HG03025 (cell line): ENCODE results near the gene MAGI1.
"Not testable (repeated sequence)": the region's sequence is repeated elsewhere in the genome, so short reads cannot be mapped to it uniquely, and the experiment has no call there.

Experiments used
- ATAC-seq: cut with Tn5 transposase; IDR thresholded peaks from one replicate; pipeline ENCODE4 v1.9.1; 2021; ENCODE audit warnings: mild to moderate bottlenecking, moderate library complexity; ENCODE audit not compliant: unreplicated experiment, low FRiP score

Gene MAGI1

DNA sequence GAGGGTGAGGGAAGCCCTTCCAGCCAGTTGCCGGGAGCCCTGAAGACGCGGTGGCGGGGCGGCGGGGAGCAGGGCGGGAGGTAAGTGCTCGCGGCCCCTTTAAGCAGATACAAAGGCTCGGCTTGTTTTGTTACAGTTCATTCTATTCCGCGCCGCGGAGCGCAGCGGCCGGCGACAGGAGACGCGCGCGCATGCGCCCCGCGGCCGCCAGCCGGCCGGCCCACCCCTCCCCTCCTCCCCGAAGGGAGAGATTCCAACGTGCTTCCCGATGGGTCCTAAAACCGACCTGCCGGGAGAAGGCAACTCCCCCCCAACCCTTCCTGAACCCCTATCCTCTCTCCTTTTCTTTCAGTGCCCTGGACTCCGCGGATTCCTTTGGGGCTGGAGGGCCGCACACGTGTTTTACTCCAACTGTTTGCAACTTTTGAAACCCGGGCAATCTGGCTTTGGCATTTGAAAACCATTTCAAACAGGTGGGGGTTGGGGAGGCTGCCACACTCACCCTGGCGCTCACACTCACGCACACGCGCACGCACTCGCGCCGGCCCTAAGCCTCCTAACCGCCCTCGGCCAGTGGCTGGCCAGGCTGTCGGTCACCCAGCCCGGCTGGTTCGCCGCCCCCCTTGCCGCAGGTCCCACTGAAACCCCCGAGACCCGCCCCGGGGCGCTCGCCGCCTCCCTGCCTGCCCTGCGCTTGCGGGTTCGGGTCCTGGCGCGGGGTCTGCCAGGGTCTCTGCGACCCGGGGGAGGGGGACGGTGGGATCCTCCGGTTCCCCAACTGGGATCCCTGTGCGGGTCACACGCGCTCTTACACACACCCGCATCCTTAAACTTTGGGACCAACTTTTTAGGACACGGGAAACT, at the start of gene MAGI1:
Gene MAGI1, minus strand, starts transcription at position 193 of the 864 bp plus-strand sequence. CDS start 610 bp downstream, outside the sequence.
- ATAC-seq = peak; percentile 73

DNA sequence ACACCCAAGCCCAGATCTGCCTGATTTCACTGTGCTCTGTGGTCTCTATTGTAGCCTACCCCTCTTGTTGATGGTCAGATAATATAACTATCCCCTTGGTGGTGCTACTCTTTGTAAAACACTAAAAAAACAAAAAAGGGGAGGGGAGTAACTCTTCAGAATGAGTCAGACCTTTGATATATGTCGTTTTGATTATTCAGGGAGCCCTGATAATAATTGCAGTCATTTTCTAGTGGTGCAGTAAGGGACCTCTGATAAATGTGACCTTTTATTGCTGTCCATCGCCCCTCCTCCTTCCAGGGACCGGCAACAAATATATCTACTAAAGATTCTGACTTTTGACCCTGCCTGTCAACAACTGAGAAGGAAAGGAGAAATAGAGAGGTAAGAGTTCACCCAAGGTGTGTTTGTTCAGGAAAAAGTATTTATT, 45.1 kb upstream of the MAGI1 start:
- ATAC-seq = no peak

DNA sequence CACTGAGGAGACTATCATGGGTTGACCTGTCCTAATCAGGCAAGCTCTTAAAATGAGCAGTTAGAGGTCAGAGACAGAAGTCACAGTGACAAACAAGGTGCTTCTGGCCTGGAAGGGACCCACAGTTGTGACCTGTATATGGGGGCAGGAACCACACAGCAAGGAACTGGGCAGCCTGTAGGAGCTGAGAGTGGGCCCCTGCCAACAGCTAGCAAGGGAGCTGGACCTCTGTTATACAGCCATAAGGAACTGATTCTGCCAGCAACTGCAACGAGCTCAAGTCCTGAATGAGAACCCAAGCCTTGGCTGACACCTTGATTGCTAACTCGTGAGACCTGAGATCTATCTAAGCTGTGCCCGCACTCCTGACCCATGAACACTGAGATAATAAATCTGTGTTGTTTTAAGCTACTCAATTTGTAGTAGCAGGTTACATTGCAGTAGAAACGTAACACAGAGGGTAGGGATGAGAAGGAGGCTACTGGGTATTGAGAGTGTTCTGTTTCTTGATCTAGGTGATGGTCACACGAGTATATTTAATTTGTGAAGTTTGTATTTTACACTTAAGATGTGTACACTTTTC, 44.5 kb upstream of the MAGI1 start:
- ATAC-seq = no peak

DNA sequence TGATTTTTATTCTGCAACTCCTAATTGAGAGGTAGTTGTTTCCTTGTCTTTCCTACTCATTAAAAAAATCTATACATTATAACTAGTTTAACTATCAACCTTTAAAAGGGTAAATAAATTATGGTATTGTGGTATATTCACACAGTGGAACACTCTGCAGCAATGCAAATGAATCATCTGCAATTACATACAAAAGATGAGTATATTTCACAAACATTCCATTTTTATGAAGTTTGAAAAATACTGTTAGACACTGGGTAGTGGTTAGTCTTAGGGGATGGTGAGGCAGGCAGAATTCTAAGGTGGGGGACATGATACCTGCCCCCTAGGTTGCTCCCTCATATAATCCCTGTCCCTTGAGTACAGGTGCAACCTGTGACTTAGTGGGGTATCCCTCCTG, 44.0 kb upstream of the MAGI1 start:
- no peak for ATAC-seq

DNA sequence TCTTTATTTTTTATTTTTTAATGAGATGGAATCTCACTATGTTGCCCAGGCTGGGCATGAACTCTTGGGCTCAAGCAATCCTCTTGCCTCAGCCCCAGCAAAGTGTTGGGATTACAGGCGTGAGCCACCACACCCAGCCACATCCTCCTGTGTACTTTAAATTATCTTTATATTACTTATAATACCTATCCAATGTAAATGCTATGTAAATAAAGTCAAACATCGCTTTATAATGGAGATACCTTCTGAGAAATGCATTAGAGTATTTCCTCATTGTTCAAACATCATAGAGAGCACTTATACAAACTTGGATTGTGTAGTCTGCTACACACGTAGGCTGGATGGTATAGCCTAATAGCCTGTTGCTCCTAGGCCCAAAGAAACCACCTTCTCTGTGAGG, 41.4 kb upstream of the MAGI1 start:
- no peak for ATAC-seq

DNA sequence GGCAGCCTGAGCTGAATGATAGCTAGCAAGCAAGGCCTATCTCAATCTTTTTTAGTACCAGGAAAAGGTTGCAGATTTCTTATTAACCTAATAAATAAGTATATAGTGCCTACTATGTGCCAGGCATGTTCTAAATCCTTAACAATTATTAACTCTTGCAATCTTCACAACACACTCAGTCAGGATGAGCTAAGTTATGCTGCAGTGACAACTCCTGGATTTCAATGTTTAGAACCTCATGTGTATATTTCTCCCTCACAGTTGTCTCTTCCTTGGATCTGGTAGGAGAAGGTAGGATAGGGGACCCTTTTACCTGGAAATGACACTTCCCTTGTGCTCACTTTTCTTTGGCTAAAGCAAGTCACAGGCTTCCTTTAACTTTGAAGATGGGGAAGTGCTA, 39.3 kb upstream of the MAGI1 start:
- ATAC-seq = no peak

DNA sequence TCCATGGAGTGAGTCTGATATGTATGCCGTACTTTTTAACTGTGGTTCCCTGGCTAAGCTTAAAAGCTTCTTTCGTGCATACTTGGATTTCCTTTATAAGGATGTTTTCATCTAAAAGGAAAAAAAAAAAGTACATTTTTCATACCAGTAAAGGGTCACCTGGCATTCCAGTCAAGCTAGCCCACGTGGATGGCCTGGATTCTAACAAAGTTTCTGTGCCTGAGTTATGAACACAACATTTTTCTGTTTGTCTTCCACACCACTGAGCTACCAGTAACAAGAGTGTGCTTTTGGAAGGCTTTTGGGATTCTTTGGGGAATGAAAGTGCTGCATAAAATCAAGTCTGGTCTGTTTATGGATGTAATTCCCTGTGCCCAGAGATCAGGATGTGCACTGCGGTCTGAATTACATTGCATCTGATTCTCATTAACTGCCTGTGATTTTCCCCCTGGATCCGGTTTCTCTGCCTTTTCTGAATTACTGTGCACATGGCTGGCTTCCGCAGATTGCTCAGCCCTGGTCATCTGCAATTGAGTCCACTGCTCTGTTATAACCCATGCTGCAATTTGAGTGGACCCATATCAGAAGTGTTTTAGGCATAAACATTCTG, 38.2 kb upstream of the MAGI1 start:
- ATAC-seq = no peak

DNA sequence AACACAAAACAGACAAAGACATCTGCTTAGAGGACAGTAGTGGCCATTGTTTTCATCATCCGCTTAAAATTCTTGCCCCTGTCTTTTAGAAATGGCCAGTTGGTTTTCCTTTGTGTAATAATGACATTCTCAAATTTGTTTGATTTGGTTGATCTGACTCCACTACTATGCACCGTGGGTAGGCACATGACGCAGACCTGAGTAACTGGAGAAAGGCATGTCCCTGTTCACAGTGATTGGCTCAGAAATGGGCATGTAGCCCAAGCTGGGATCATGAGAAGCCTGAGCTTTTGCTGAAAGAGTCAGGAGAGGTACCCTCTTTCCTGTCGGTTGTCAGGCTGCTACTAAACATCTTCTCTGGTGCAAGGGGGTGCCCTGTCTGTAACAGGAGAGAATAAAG, 36.6 kb upstream of the MAGI1 start:
- ATAC-seq = no peak

DNA sequence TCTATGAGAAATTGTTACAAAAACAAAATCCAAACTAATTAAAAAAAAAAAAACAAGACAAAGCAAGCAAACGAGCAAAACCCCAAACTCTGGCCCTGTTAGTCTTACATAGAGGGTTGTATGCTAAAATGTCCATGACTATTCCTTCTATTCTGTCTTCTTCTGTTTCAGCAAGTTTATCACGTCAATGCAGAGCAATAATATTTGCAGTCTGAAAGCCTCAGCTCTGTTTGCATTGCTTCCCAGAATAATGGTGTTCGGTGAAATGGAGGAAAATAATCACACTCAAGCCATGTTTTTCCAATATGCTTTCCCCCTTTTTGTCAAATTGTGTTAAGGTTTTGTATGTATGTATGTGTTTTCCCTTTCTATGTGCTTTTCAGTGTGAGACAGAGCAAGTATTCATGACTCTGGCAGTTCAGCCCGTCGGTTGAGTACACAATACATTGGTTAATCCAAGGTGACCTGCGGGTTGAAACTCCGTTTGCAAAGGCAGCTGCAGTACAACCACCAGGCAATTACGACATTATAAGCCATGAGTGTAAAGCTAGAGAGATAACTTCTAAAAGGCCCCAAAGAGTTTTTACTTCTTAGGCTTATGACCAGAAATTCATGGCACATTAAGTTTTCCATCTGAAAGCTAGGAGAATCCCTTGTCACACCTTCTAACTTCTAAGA, 34.9 kb upstream of the MAGI1 start:
- ATAC-seq = no peak

DNA sequence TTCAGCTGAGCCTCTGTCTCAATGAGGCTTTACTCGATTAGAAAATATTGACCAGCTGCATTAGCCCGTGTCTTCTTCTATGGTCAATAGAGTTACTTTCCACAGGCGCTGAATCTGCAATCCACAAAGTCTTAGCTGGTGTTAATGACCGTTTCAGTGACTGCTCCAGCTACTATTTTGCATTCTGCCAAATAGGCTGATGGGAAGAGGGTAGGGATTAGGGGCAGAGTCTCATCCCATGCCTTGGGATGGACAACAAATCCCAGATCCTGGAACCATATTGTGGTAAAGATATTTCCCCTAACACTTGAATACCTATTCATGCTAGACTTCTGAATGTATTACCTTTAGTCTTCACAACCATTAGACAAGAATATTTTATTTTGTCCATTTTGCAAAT, 29.5 kb upstream of the MAGI1 start:
- no peak for ATAC-seq

DNA sequence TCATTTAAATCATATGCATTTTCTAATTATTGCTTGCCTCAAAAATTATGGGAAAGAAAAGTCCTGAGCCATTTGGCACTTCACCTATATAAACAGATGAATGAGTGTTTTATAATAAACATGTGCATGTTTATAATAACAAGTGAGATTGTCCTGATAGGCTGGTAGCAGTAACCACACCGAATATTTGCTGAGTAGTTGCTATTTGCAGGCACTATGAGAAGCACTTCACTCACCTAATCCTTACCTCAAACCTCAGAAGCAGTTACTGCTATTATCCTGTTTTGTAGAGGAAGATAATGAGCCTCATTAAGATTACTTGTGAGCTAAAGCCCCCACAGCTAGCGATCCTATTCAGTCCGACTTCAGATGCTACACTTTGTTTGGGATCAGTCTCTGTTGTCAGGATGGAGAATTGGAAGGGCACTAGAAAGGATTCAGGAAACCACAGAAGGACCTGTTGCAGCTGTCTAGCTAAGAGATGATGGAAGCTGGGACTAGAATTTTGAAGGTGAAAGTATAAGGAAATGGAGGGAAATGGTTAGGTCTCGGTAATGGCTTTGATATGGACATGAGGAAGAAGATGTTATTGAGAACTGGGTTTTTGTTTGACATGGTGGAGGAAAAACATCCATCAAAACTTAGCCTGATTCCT, 28.4 kb upstream of the MAGI1 start:
- no peak for ATAC-seq

DNA sequence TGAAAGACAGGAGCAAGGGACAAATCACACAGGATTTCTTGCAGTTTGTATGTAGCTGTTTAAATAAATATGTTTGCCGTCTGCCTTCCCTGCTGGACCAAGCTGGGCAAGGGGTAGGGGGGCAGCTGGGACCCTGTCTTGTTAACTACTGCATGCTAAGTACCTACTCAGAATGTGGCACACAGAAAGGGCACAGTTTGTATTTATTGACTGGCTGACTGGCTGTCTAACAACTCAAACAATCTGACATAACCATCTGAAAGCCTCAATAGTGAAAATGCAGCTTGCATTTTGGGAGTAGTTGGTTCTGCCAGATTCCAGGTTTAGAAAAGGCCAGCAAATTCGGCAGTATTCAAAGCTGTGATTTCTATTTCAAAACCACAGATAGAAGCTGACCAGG, 16.6 kb upstream of the MAGI1 start:
- ATAC-seq = no peak

DNA sequence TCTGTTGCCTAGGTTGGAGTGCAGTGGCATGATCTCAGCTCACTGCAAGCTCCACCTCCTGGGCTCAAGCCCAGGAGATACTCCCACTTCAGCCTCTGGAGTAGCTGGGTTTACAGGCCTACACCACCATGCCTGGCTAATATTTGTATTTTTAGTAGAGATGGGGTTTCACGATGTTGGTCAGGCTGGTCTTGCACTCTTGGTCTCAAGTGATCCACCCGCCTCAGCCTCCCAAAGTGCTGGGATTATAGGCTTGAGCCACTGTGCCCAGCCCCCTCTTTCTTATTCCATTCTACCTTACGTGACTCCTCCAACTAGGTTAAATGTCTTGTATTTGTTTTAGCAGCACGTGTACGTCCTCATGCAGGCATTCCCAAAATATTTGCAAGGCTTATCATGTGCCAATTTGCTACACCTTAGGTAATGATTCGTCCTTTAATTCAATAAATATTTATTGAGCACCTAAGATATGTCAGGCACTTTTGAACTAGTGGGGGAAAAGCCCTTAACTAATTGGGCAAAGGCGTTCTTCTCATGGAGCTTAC, 14.9 kb upstream of the MAGI1 start:
- no peak for ATAC-seq

DNA sequence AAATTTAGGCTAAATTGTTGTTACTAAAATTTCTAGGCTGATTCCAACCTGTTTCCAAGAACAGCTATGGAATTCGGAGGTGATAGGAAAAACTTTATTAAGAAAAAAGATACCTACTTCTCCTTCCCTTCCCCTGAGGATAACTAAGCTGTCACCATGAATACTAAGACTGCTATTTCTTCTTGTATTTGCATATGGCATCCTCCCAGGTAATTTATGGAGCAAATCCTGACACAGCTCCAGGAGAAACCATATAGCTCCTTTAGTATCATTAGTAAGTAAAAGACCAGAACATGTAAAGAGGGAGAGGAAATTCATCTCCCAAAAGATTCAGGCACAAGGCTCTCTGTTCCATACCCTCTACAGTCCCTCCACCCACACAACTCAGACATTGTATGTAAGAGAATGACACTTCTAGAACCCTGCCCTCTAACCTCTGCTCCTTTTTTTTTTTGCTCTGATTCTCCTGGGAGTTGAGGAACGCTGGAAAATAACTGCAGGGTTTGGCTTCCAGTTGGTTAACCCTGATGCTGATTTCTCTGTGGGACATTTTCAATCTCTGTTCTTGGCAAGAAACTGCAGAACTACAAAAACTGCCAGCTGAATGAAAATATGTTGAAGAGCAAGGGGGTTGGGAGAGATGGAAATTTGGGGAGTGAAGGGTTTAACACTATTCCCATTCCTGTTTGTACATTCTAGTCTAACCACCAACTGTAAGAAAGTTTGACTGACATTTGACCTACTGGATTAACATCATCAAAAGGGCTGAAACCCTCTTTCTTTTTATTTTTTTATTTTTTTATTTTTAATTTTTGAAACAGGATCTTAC, 14.2 kb upstream of the MAGI1 start:
- no peak for ATAC-seq

DNA sequence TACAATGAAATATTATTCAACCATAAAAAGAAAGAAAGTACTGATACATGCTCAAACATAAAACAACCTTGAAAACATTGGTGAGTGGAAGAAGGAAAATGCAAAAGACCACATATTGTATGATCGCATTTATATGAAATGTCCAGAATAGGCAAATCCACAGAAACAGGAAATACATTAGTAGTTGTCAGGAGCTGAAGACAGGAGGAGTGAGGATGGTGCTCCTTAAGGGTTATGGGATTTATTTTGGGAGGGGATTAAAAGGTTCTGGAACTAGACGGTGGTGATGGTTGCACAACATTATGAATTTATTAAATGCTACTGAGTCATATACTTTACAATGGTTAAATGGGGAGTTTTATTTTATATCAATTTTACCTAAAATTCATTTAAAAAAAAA, 12.1 kb upstream of the MAGI1 start:
- ATAC-seq = no peak

DNA sequence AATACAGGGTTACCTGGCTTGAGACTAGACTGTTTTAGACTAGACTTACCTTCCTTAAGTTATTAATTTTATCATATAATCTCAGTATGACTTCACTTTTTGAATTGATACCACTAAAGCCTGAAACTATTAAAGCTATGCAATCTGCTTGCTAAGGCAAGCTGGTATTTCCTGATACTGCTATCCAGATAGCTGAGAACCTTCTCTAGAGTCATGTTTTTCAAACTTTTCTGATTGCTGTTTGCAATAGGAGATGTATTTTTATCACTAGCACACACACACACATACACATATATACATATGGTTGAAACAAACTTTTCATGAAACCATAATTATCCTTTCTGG, 9.3 kb upstream of the MAGI1 start:
- no peak for ATAC-seq

DNA sequence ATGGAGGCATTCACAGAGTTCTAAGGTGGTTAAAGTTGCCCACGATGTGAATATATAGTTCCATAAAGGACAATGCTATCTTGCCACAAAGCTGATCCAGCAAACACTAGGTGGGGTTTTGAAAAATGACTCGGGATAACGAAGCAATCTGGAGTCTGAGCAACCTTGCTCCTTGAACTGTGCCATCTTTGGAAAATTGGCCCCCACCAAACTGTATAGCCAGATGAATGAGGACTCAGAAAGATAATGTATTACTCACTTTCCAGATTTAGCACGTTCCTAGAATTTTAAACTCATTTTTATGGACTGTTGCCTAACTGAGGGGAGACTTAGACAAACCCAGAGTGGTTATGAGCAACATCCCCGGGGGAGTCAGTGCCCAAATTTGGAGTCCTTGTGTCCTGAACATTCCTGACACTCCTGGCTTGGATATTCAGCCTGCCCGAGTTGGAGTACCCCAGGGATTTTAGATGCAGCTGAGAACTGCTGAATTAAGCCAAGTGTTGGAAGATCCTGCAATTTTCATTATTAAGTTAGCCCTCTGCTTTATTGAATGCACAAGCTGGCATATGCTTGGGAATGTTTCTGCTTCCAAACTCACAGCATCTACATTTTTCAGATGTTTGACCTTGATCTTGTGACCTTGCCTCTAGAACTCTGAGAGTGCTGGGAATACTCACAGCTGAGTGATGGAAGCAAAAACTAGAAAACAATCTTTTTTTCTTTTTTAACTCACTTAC, 8.8 kb upstream of the MAGI1 start:
- ATAC-seq = no peak

DNA sequence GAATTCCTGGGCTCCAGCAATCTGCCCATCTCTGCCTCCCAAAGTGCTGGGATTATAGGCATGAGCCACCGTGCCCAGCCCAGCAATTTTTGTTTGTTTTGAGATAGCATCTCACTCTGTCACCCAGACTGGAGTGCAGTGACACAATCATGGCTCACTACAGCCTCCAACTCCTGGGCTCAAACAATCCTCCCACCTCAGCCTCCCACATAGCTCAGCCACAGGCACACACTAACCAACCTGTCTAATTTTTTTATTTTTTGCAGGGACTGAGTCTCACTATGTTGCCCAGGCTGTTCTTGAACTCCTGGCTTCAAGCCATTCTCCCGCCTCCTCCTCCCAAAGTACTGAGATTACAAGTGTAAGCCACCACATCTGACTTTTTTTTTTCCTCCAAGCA, 7.6 kb upstream of the MAGI1 start:
- ATAC-seq = not testable (repeated sequence)

DNA sequence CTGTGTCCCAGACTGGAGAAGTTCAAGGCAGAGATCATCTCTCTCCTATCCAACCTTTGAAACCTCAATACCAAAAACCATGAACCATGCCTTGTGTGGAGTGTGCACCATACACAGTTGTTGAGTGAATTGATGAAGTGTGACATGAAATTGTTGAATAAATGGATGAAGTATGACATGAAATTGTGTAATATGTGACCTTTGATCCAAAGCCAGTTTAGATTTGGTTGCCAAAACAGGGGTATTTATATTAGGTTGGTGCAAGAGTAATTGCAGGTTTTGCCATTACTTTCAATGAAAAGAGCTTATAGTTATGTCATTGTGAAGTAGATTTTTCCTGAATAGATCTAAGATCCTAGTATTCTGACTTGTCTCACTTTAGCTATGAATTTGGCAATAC, 3.1 kb upstream of the MAGI1 start:
- ATAC-seq = no peak
